RWPE1 (cell line): Measurements from ENCODE around the gene ACTRT2.

ENCODE experiments used
- CTCF ChIA-PET: fragments of 350-600 bp; sonication (Branson Sonifier 250); formaldehyde crosslinking; extraction: SDS; loops from one replicate; lab custom pipeline; 2021; lab: Yijun Ruan, JAX
- POLR2A ChIA-PET: fragments of 400-600 bp; formaldehyde crosslinking; extraction: SDS; loops from one replicate; lab custom pipeline; 2020; ENCODE audit warnings: antibody characterized with exemption; ENCODE audit not compliant: low non-redundant PET; lab: Yijun Ruan, JAX
- DNase-seq: peaks from one replicate; pipeline ENCODE4 v3.0.0; 2012; ENCODE audit warnings: low spot score
- H3K27ac ChIP-seq: fragments of 450-650 bp; 2 replicates; pipeline ENCODE4 v1.5.1; 2017
- TF ChIP-seq, protein P1 (sequence below): fragments of 450-650 bp; conservative IDR thresholded peaks from 2 replicates; pipeline ENCODE4 v1.5.1; 2017; ENCODE audit warnings: low read depth, mild to moderate bottlenecking

Gene ACTRT2

DNA sequence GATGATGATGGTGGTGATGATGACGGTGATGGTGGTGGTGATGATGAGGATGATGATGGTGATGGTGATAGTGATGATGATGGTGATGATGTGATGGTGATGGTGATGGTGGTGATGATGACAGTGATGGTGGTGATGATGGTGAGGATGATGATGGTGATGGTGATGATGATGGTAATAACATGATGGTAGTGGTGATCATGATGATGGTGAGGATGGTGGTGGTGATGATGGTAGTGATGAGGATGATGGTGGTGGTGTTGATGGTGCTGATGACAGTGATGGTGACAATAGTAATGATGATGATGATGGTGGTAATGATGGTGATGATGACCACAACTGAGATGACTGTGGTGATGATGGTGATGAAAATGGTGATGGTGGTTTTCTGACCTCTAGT is 4.9 kb downstream of the ACTRT2 start:
- CTCF ChIA-PET, result no interaction called here
- DNase-seq, result no peak
- TF ChIP-seq, protein P1, sequence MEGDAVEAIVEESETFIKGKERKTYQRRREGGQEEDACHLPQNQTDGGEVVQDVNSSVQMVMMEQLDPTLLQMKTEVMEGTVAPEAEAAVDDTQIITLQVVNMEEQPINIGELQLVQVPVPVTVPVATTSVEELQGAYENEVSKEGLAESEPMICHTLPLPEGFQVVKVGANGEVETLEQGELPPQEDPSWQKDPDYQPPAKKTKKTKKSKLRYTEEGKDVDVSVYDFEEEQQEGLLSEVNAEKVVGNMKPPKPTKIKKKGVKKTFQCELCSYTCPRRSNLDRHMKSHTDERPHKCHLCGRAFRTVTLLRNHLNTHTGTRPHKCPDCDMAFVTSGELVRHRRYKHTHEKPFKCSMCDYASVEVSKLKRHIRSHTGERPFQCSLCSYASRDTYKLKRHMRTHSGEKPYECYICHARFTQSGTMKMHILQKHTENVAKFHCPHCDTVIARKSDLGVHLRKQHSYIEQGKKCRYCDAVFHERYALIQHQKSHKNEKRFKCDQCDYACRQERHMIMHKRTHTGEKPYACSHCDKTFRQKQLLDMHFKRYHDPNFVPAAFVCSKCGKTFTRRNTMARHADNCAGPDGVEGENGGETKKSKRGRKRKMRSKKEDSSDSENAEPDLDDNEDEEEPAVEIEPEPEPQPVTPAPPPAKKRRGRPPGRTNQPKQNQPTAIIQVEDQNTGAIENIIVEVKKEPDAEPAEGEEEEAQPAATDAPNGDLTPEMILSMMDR, result no peak
- POLR2A ChIA-PET, result no interaction called here
- no peak overlapping the region for H3K27ac ChIP-seq

DNA sequence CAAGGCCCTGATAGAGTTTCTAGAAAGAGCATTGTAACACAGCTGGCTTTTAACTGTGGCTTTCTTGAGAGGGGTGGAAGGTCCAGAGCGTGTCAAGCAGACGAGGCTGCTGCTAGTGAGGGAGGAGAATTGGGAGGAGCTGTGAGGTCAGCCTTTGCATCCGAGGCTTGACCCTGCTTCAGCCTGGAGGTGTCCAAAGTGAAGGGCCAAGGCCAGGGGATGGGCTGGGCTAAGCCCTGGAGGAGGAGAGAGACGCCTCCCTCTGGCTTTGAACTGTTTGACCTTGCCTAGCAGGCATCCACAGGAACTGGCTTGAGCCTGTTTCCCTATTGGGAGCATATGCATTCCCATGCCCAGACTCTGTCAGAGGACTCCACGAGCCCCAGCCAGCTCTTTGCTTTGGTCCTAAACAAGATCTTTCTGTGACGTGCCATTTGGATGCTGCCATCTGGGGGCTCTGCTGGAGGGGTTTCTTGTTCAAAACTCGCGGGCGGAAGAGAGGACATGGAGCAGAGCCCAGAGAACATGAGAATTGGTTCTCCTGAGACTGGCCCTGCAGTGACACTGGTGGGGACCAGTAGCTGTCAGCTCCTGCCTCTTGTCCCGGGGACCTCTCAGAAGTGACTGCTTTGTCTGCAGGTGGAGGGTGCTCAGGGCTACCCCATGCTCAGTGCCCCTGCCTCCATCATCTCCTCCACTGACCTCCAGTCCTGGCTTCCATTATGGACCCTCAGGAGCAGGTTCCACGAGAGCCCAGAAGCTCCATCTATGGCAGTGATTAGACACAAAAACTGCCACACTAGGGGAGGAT is 5.5 kb downstream of the ACTRT2 start:
- CTCF ChIA-PET, result no interaction called here
- POLR2A ChIA-PET, result no interaction called here
- no peak overlapping the region for H3K27ac ChIP-seq
- DNase-seq, result no peak
- TF ChIP-seq, protein P1, result no peak

DNA sequence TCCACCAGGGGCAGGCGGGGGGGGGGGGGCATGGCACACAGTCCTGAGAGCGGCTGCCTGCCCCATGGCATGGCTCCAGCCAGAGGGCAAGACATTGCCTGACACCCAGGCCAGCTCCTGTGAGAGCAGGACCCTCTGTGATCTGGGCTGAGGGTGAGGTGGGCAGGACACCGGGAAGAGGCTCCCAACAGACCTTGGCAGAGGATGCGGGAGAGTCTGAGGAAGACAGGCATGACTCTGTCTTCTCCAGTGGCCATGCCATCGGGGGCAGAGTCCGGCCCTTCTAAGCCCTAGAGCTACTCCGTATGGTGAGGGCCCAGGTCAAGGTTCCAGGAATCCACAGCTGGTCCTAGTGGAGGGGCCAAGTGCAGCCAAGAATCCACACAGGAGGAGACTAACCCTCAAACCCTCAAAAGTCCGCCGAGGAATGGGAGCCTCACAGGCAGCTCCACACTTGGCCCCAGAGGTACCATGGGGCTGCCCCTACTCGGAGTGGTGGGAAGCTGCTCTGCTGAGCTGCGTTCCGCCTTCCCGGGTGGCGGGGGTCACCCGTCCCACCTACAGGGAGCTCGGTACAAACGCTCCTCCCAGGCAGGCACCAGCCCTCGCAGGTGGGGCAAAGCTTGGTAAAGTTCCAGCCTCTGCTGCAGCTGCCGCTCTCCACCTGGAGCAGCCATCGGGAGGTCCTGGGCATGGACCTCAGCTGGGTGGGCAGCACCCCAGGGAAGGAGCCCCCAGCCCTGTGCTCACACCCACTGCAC is 6.5 kb downstream of the ACTRT2 start:
- H3K27ac ChIP-seq, result no peak overlapping the region
- TF ChIP-seq, protein P1, result no peak
- no peak for DNase-seq
- ChIA-PET CTCF (no interaction called here), POLR2A (no interaction called here)

DNA sequence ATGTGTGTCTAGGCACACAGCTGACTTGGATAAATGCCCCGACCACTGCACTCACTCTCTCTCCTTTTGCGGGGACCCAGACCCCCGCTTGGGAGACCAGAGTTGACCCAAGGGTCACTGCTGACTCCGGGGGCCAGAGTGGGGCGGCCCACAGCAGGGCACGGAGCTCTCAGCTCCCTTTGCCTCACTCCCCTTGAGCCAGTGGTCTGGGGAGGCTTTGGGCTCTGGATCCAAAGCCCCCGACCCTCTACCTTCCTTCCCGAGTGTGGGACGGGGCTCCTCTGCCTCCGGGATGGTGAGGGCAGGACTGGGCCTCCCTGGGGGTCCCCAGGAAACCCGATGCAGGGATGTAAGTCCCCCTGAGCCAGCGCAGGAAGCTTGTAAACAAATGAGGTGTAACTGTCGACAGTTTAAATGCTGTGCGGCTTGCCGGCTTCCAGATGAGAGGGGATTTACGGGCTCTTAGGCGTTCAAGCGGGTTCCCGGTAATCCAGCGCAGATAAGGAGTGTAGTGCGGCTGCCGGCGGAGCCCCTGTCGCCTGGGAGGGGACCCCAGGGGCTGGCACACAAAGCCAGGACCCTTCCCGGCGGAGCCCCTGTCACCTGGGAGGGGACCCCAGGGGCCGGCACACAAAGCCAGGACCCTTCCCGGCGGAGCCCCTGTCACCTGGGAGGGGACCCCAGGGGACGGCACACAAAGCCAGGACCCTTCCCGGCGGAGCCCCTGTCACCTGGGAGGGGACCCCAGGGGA is 7.4 kb downstream of the ACTRT2 start:
- TF ChIP-seq, protein P1, result no peak
- ChIA-PET CTCF (no interaction called here), POLR2A (no interaction called here)
- no peak overlapping the region for H3K27ac ChIP-seq
- no peak for DNase-seq

DNA sequence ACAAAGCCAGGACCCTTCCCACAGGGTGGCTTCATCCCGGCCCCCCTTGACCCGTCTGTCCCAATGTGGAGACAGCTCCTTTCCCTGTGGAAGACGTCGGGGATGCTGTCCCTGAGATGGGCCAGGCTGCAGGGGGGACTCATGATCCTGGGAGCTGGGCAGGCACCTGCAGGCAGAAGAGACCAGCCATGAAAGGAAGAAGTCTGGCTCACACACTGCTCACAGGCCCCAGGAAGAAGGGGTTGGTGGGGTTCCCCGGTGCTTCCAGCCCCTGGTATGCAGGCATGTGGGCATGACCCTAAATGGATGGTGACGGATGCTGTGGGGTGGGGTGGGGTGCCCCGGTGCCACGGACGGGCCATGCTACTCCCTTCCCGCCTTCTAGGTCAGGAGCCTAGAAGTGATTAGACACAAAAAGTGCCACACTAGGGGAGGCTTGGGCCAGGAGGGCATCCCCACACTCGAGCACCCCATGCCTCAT is 8.3 kb downstream of the ACTRT2 start:
- no peak overlapping the region for H3K27ac ChIP-seq
- POLR2A ChIA-PET, result no interaction called here
- DNase-seq, result no peak
- CTCF ChIA-PET, result no interaction called here
- TF ChIP-seq, protein P1, result no peak
